HEK293 (cell line): Measurements from ENCODE around the gene CLDN7.
A peak's percentile ranks its signal among the peaks of the same experiment; 100 is the strongest.

Experiments used
- GLI4 ChIP-seq: fragments of 450-650 bp; formaldehyde crosslinking; IDR thresholded peaks from 2 replicates; pipeline ENCODE4 v1.5.1; 2016; ENCODE audit warnings: missing biosample characterization, missing genetic modification characterization
- KLF16 ChIP-seq: fragments of 450-650 bp; formaldehyde crosslinking; IDR thresholded peaks from 2 replicates; pipeline ENCODE4 v1.5.1; 2017; ENCODE audit warnings: missing biosample characterization, missing genetic modification characterization
- RBAK ChIP-seq: fragments of 450-650 bp; formaldehyde crosslinking; IDR thresholded peaks from 2 replicates; pipeline ENCODE4 v1.5.1; 2016; ENCODE audit warnings: missing biosample characterization, missing genetic modification characterization
- REST ChIP-seq: fragments of 450-650 bp; formaldehyde crosslinking; IDR thresholded peaks from 2 replicates; pipeline ENCODE4 v1.5.1; 2016; ENCODE audit warnings: missing biosample characterization, missing genetic modification characterization
- WT1 ChIP-seq: fragments of 450-650 bp; formaldehyde crosslinking; IDR thresholded peaks from 2 replicates; pipeline ENCODE4 v1.5.1; 2016; ENCODE audit warnings: missing biosample characterization, missing genetic modification characterization
- ZNF114 ChIP-seq: fragments of 450-650 bp; formaldehyde crosslinking; IDR thresholded peaks from 2 replicates; pipeline ENCODE4 v1.5.0; 2017; ENCODE audit warnings: missing biosample characterization, missing genetic modification characterization
- ZNF132 ChIP-seq: fragments of 450-650 bp; formaldehyde crosslinking; IDR thresholded peaks from 2 replicates; pipeline ENCODE4 v1.5.1; 2017; ENCODE audit warnings: missing biosample characterization, missing genetic modification characterization, borderline replicate concordance
- ZNF133 ChIP-seq: fragments of 450-650 bp; formaldehyde crosslinking; IDR thresholded peaks from 2 replicates; pipeline ENCODE4 v1.5.1; 2016; ENCODE audit warnings: missing biosample characterization, missing genetic modification characterization
- ZNF274 ChIP-seq, 2 experiments: fragments of 200-500 bp in 1 of 2; fragments of 450-650 bp in 1 of 2; sonication (Bioruptor generic) in 1 of 2; formaldehyde crosslinking in 1 of 2; IDR thresholded peaks; 2 replicates each; pipeline versions ENCODE4 v1.5.1 to v1.6.1; 2014 to 2016; ENCODE audit warnings: borderline replicate concordance in 1 of 2, inconsistent platforms in 1 of 2, low read length in 1 of 2, missing biosample characterization in 1 of 2, missing genetic modification characterization in 1 of 2
- ZNF335 ChIP-seq: fragments of 450-650 bp; formaldehyde crosslinking; conservative IDR thresholded peaks from 2 replicates; pipeline ENCODE4 v1.5.1; 2016; ENCODE audit warnings: missing biosample characterization, missing genetic modification characterization
- ZNF341 ChIP-seq: fragments of 450-650 bp; formaldehyde crosslinking; IDR thresholded peaks from 2 replicates; pipeline ENCODE4; 2016; ENCODE audit warnings: low read depth, missing biosample characterization, missing genetic modification characterization
- ZNF426 ChIP-seq: fragments of 450-650 bp; formaldehyde crosslinking; IDR thresholded peaks from 2 replicates; pipeline ENCODE4 v1.5.1; 2017; ENCODE audit warnings: missing biosample characterization, missing genetic modification characterization, mild to moderate bottlenecking, inconsistent platforms, moderate library complexity
- ZNF433 ChIP-seq: fragments of 450-650 bp; formaldehyde crosslinking; IDR thresholded peaks from 2 replicates; pipeline ENCODE4 v1.5.1; 2016; ENCODE audit warnings: missing biosample characterization, missing genetic modification characterization, low read depth
- ZNF518A ChIP-seq: fragments of 450-650 bp; formaldehyde crosslinking; conservative IDR thresholded peaks from 2 replicates; pipeline ENCODE4 v1.5.1; 2016; ENCODE audit warnings: low read depth, missing biosample characterization, missing genetic modification characterization
- ZNF549 ChIP-seq: fragments of 450-650 bp; IDR thresholded peaks from 2 replicates; pipeline ENCODE4 v1.5.1; 2018; ENCODE audit warnings: missing biosample characterization, missing genetic modification characterization, mild to moderate bottlenecking, inconsistent platforms, moderate library complexity
- ZNF561 ChIP-seq: fragments of 450-650 bp; IDR thresholded peaks from 2 replicates; pipeline ENCODE4 v1.5.1; 2018; ENCODE audit warnings: missing biosample characterization, missing genetic modification characterization, borderline replicate concordance
- ZNF600 ChIP-seq: fragments of 450-650 bp; formaldehyde crosslinking; IDR thresholded peaks from 2 replicates; pipeline ENCODE4 v1.5.1; 2016; ENCODE audit warnings: missing biosample characterization, missing genetic modification characterization
- ZNF624 ChIP-seq: fragments of 450-650 bp; formaldehyde crosslinking; IDR thresholded peaks from 2 replicates; pipeline ENCODE4 v1.5.1; 2017; ENCODE audit warnings: missing biosample characterization, missing genetic modification characterization
- ZNF677 ChIP-seq: fragments of 450-650 bp; IDR thresholded peaks from 2 replicates; pipeline ENCODE4 v1.5.0; 2018; ENCODE audit warnings: missing biosample characterization, mild to moderate bottlenecking, missing genetic modification characterization, moderate library complexity
- ZNF768 ChIP-seq: fragments of 450-650 bp; formaldehyde crosslinking; IDR thresholded peaks from 2 replicates; pipeline ENCODE4 v1.5.1; 2018; ENCODE audit warnings: missing biosample characterization, mild to moderate bottlenecking, missing genetic modification characterization
- ZNF785 ChIP-seq: fragments of 450-650 bp; formaldehyde crosslinking; IDR thresholded peaks from 2 replicates; pipeline ENCODE4 v1.5.1; 2016; ENCODE audit warnings: missing biosample characterization, missing genetic modification characterization
- ZNF791 ChIP-seq: fragments of 450-650 bp; formaldehyde crosslinking; IDR thresholded peaks from 2 replicates; pipeline ENCODE4 v1.5.1; 2016; ENCODE audit warnings: missing biosample characterization, missing genetic modification characterization
- ZNF792 ChIP-seq: fragments of 450-650 bp; formaldehyde crosslinking; IDR thresholded peaks from 2 replicates; pipeline ENCODE4 v1.5.1; 2016; ENCODE audit warnings: missing biosample characterization, missing genetic modification characterization
- ZNF830 ChIP-seq: fragments of 450-650 bp; IDR thresholded peaks from 2 replicates; pipeline ENCODE4 v1.5.0; 2018; ENCODE audit warnings: missing biosample characterization, missing genetic modification characterization, low read depth, mild to moderate bottlenecking, moderate library complexity
- ZNF843 ChIP-seq: fragments of 450-650 bp; formaldehyde crosslinking; IDR thresholded peaks from 2 replicates; pipeline ENCODE4 v1.5.1; 2016; ENCODE audit warnings: missing biosample characterization, missing genetic modification characterization
- ZSCAN18 ChIP-seq: fragments of 450-650 bp; formaldehyde crosslinking; IDR thresholded peaks from 2 replicates; pipeline ENCODE4 v1.5.1; 2016; ENCODE audit warnings: missing biosample characterization, missing genetic modification characterization
- ZSCAN5A ChIP-seq: fragments of 450-650 bp; formaldehyde crosslinking; IDR thresholded peaks from 2 replicates; pipeline ENCODE4 v1.5.1; 2016; ENCODE audit warnings: missing biosample characterization, missing genetic modification characterization

CLDN7 gene

GRCh38 chr17:7242717-7243452 lies 19.4 kb downstream of the CLDN7 start (continued):
- peak; percentile 50; the same call in 1 of the 2 replicates for TF ChIP-seq REST
- no peak; the same call in 1 of the 2 replicates for TF ChIP-seq ZNF791 (tag by site-specific recombination)
- TF ChIP-seq ZNF341: peak; percentile 78
- 0 out of 2 replicates have a peak, but pooled peaks have one; percentile 48 for TF ChIP-seq ZNF785 (tag by site-specific recombination)
- peak; percentile 99 for TF ChIP-seq ZNF600 (tag by site-specific recombination)
- TF ChIP-seq ZNF792 (tag by site-specific recombination): no peak
- TF ChIP-seq ZNF433 (tag by site-specific recombination): no peak
- TF ChIP-seq RBAK: no peak
- no peak for TF ChIP-seq ZNF624
- peak; percentile 86 for TF ChIP-seq WT1 (tag by site-specific recombination)
- no peak for TF ChIP-seq ZNF768 (tag by site-specific recombination)
- no peak for TF ChIP-seq ZNF549 (tag by site-specific recombination)
- no peak for TF ChIP-seq ZNF133 (tag by site-specific recombination)
- no peak; the same call in 1 of the 2 replicates for TF ChIP-seq ZNF518A (tag by site-specific recombination)
- TF ChIP-seq ZSCAN18: peak; percentile 93; the same call in 1 of the 2 replicates
- TF ChIP-seq ZNF335 (tag by site-specific recombination): peak; percentile 52
- peak; percentile 97 for TF ChIP-seq ZSCAN5A
- TF ChIP-seq ZNF132: no peak
- TF ChIP-seq ZNF843: peak; percentile 87
- TF ChIP-seq ZNF426: no peak
- peak; percentile 93 for TF ChIP-seq ZNF561 (tag by site-specific recombination)
- TF ChIP-seq ZNF274 (IDR thresholded peaks at IDR 0.05; ENCODE audit: low read length): no peak
- TF ChIP-seq ZNF274 (tag by site-specific recombination; IDR thresholded peaks at IDR 0.05; ENCODE audit: borderline replicate concordance): no peak
- TF ChIP-seq ZNF677 (tag by site-specific recombination): no peak
- TF ChIP-seq ZNF114 (tag by site-specific recombination): no peak
- no peak for TF ChIP-seq ZNF830 (tag by site-specific recombination)
- peak; percentile 100 for TF ChIP-seq KLF16 (tag by site-specific recombination)
- peak; percentile 93 for TF ChIP-seq GLI4
